CD4-positive, alpha-beta T cell (primary cell): ENCODE results near the gene IFI27L2. TPM values are rescaled to one million over a fixed set of nuclear protein-coding genes. Genes with fewer than 3 reads are reported as not detected.

Source experiments
- ATAC-seq: fragments of 200-7000 bp; cut with Tn5 transposase; one replicate; pipeline ENCODE4 v1.10.0; 2022; ENCODE audit warnings: mild to moderate bottlenecking; ENCODE audit not compliant: poor library complexity
- CTCF ChIA-PET: fragments of 350-600 bp; sonication (Branson Sonifier 250); formaldehyde crosslinking; loops from one replicate; lab custom pipeline; 2021; ENCODE audit warnings: antibody characterized with exemption, inconsistent platforms; lab: Charles Lee
- POLR2A ChIA-PET: fragments of 350-600 bp; sonication (Branson Sonifier 250); formaldehyde crosslinking; loops from one replicate; lab custom pipeline; 2021; ENCODE audit warnings: antibody characterized with exemption, inconsistent platforms; lab: Charles Lee
- DNase-seq, 14 experiments: peaks; one replicate each; pipeline ENCODE4 v3.0.0-alpha.2; 2013 to 2020; ENCODE audit warnings: mixed read lengths in 2 of 14
- H3K27ac ChIP-seq, 2 donors: one replicate each; pipeline versions ENCODE4 v1.5.1 to v1.7.0; 2013; ENCODE audit warnings: low read length in 2 of 2, low read depth in 1 of 2, mild to moderate bottlenecking in 1 of 2
- H3K27me3 ChIP-seq, 2 experiments: 1 replicate in 1 of 2; 2 replicates in 1 of 2; pipeline versions ENCODE4 v1.6.1 to v1.7.0; 2013; ENCODE audit warnings: low read length in 2 of 2, control low read depth in 1 of 2, mild to moderate bottlenecking in 1 of 2, moderate library complexity in 1 of 2; ENCODE audit not compliant: insufficient read depth in 2 of 2, control insufficient read depth in 1 of 2
- H3K36me3 ChIP-seq: one replicate; pipeline ENCODE4 v1.6.1; 2013; ENCODE audit warnings: low read length, control low read depth; ENCODE audit not compliant: insufficient read depth
- H3K4me1 ChIP-seq: one replicate; pipeline ENCODE4 v1.6.1; 2013; ENCODE audit warnings: low read length, control low read depth; ENCODE audit not compliant: insufficient read depth
- H3K4me3 ChIP-seq: one replicate; pipeline ENCODE4 v1.5.1; 2013; ENCODE audit warnings: mild to moderate bottlenecking, low read length, moderate library complexity
- H3K9me3 ChIP-seq, 2 experiments: 1 replicate in 1 of 2; 2 replicates in 1 of 2; pipeline versions ENCODE4 v1.6.1 to v1.7.0; 2013; ENCODE audit warnings: low read length in 2 of 2, mild to moderate bottlenecking in 2 of 2, control low read depth in 1 of 2, moderate library complexity in 1 of 2; ENCODE audit not compliant: control insufficient read depth in 1 of 2, insufficient read depth in 1 of 2
- H3K27ac Mint-ChIP-seq: one replicate; pipeline ENCODE4 v1.8.0; 2020; ENCODE audit warnings: mixed read lengths
- H3K27me3 Mint-ChIP-seq: one replicate; pipeline ENCODE4 v1.8.0; 2021; ENCODE audit warnings: mixed read lengths
- H3K36me3 Mint-ChIP-seq: one replicate; pipeline ENCODE4 v1.8.0; 2021; ENCODE audit warnings: low read depth, mixed read lengths
- H3K4me1 Mint-ChIP-seq: one replicate; pipeline ENCODE4 v1.8.0; 2021; ENCODE audit warnings: low read depth, mixed read lengths
- H3K4me3 Mint-ChIP-seq: one replicate; pipeline ENCODE4 v1.8.0; 2020; ENCODE audit warnings: mild to moderate bottlenecking, mixed read lengths
- H3K9me3 Mint-ChIP-seq: one replicate; pipeline ENCODE4 v1.8.0; 2020; ENCODE audit warnings: mixed read lengths
- intact Hi-C, 2 experiments: fragments of 100-400 bp; cut with DNase I in 1 of 2; cut with micrococcal nuclease in 1 of 2; formaldehyde crosslinking; loops; one replicate each; pipeline versions ENCODE4 v1.15.1 to v1.9.0; 2023 to 2025; cut with DNase I, micrococcal nuclease
- total RNA-seq, 174 experiments: library from RNA in 2 of 174; stranded (reverse) in 2 of 174; gene quantifications; one replicate each; pipeline ENCODE4 v1.2.3 and lab custom pipeline; 2021 to 2026
- TF ChIP-seq, protein P1 (sequence below): fragments of 200-600 bp; IDR thresholded peaks from one replicate; pipeline ENCODE4 v1.8.0; 2022; ENCODE audit warnings: antibody characterized with exemption, mild to moderate bottlenecking

The IFI27L2 gene
- total RNA-seq, 2 experiments from 2014 or later, result 21.5 to 22.2 TPM

DNA sequence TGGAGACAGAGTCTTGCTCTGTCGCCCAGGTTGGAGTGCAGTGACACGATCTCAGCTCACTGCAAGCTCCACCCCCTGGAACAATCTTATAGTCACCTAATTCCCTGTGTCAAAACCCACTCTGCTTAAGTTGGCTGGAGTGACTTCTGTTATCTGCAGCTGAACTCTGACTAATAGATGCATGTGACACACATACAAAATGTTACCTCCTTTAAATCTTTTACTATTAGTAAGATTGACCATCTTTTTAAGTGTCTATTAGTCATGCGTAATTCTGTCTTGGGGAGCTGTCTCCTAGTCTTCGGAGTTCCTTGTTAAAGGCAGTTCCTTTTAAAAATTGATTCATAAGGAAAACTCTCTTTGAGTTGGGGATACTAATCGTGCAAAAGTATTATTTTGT, 40.9 kb downstream of the IFI27L2 start:
- no peaks in the 10 kb centered on the region for H3K27me3 ChIP-seq
- TF ChIP-seq, protein P1, sequence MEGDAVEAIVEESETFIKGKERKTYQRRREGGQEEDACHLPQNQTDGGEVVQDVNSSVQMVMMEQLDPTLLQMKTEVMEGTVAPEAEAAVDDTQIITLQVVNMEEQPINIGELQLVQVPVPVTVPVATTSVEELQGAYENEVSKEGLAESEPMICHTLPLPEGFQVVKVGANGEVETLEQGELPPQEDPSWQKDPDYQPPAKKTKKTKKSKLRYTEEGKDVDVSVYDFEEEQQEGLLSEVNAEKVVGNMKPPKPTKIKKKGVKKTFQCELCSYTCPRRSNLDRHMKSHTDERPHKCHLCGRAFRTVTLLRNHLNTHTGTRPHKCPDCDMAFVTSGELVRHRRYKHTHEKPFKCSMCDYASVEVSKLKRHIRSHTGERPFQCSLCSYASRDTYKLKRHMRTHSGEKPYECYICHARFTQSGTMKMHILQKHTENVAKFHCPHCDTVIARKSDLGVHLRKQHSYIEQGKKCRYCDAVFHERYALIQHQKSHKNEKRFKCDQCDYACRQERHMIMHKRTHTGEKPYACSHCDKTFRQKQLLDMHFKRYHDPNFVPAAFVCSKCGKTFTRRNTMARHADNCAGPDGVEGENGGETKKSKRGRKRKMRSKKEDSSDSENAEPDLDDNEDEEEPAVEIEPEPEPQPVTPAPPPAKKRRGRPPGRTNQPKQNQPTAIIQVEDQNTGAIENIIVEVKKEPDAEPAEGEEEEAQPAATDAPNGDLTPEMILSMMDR, result no peak
- no peaks in the 10 kb centered on the region for H3K36me3 ChIP-seq
- no peaks in the 10 kb centered on the region for H3K9me3 ChIP-seq
- Mint-ChIP-seq H3K36me3 (no peaks in the 10 kb centered on the region), H3K4me1 (no peaks in the 10 kb centered on the region), H3K4me3 (no peak overlapping the region), H3K27me3 (no peaks in the 10 kb centered on the region), H3K9me3 (no peaks in the 10 kb centered on the region), H3K27ac (no peak overlapping the region)
- no peaks in the 10 kb centered on the region for H3K4me1 ChIP-seq
- ATAC-seq, result no peak
- intact Hi-C loops, result loop anchor here in 1 of 2 experiments (10.0 kb wide), 1 partner anchor 974 kb away; the partner anchor contains the start of gene ITPK1
- no peak overlapping the region for H3K4me3 ChIP-seq
- CTCF ChIA-PET, result no interaction called here
- POLR2A ChIA-PET, result no interaction called here
- no peak for DNase-seq
- H3K27ac ChIP-seq, result no peak overlapping the region

DNA sequence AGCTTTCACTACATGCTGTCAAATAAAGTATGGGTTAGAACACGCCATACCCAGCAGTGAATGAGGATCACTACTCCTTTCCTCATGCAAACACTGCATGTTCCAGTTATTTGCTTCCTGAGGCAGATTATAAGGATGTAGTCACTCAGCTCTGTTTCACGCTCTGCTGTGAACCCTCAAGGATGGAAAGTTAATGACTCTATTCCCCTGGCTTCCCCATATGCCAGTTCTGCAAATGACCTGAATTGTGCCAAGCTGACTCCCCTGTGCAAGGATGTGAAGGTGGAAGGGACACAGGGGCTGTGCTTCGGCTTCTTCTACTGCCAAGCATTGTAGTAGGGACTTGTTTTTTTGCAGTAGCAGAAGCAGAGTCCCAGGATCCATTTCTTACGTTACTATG, 41.5 kb downstream of the IFI27L2 start:
- Mint-ChIP-seq H3K27me3 (no peaks in the 10 kb centered on the region), H3K9me3 (no peaks in the 10 kb centered on the region), H3K4me1 (no peaks in the 10 kb centered on the region), H3K36me3 (no peaks in the 10 kb centered on the region), H3K4me3 (no peak overlapping the region), H3K27ac (no peak overlapping the region)
- TF ChIP-seq, protein P1, result no peak
- H3K4me3 ChIP-seq, result no peak overlapping the region
- intact Hi-C loops, result loop anchor here in 1 of 2 experiments (10.0 kb wide), 1 partner anchor 973 kb away; the partner anchor contains the start of gene ITPK1
- H3K36me3 ChIP-seq, result no peaks in the 10 kb centered on the region
- no peaks in the 10 kb centered on the region for H3K4me1 ChIP-seq
- no peaks in the 10 kb centered on the region for H3K9me3 ChIP-seq
- H3K27me3 ChIP-seq, result no peaks in the 10 kb centered on the region
- H3K27ac ChIP-seq, result no peak overlapping the region
- DNase-seq (no peak), ATAC-seq (no peak)
- POLR2A ChIA-PET, result no interaction called here
- CTCF ChIA-PET, result no interaction called here

DNA sequence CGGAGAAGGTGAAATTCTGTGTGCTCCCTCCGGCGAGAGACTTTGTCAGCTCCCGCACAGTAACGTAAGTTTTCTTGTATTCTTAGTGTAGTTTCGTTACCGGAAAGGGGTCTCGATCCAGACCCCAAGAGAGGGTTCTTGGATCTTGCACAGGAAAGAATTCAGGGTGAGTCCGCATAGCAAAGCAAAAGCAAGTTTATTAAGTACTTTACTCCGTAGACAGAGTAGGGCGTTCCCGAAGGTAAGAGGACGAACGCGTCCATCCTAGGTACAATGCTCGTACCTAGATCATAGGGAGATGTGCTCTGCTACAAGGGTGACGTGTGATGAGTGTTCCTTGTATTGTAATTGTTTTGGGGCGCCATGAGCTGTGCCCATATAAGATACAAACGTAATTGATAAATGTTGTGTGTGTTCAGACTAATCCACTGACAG, 48.0 kb downstream of the IFI27L2 start:
- Histone ChIP-seq H3K4me1 (peaks cover 29% of the 10 kb centered on the region), H3K4me3 (peak overlapping the region; percentile 98), H3K27ac (peak overlapping the region; percentile 27 to 93), H3K27me3 (no peaks in the 10 kb centered on the region), H3K36me3 (peaks cover 27% of the 10 kb centered on the region), H3K9me3 (no peaks in the 10 kb centered on the region)
- peak in 2 of 14 experiments; percentile 45 to 48 for DNase-seq
- H3K4me3 Mint-ChIP-seq, result peak overlapping the region; percentile 99
- peak; percentile 29 for ATAC-seq
- peaks cover 57% of the 10 kb centered on the region for H3K4me1 Mint-ChIP-seq
- peaks cover 51% of the 10 kb centered on the region for H3K36me3 Mint-ChIP-seq
- H3K27ac Mint-ChIP-seq, result peak overlapping the region; percentile 97
- ChIA-PET CTCF (interaction anchor here (1.0 to 3.0 kb wide), 6 partner anchors 10 to 142 kb away, joined by 3 to 10 read pairs (median 5); no protein-coding TSS in a partner anchor), POLR2A (interaction anchor here (0.7 to 3.7 kb wide), 28 partner anchors 9 to 1960 kb away, joined by 3 to 33 read pairs (median 5); partner anchors contain the start of genes DICER1, GOLGA5, IFI27L2 and OTUB2)
- TF ChIP-seq, protein P1, result no peak
- intact Hi-C loops, result loop anchor here (2.0 to 10.0 kb wide), 4 partner anchors 51 to 967 kb away; partner anchors contain the start of genes BTBD7 (in 1 of the 2), ITPK1 (in 1 of the 2) and OTUB2 (in 1 of the 2)
- no peaks in the 10 kb centered on the region for H3K27me3 Mint-ChIP-seq
- H3K9me3 Mint-ChIP-seq, result no peaks in the 10 kb centered on the region
